Measurements from ENCODE around the gene ZNF827.

The ZNF827 gene

GRCh38 chr4:145868637-145869409 is 69.8 kb downstream of the ZNF827 start:
- in situ Hi-C loops (cut with MboI; ENCODE audit: low sequenced_read_pairs), result no loop called here

GRCh38 chr4:145867406-145867805 is 71.2 kb downstream of the ZNF827 start:
- in situ Hi-C loops (cut with MboI; ENCODE audit: low sequenced_read_pairs), result no loop called here

- in situ Hi-C loops (cut with MboI; ENCODE audit: low sequenced_read_pairs), result no loop called here
These were observed 71.6 kb downstream of the ZNF827 start for GRCh38 chr4:145866991-145867390.

GRCh38 chr4:145865274-145865941 is 73.2 kb downstream of the ZNF827 start:
- in situ Hi-C loops (cut with MboI; ENCODE audit: low sequenced_read_pairs), result no loop called here

- in situ Hi-C loops (cut with MboI; ENCODE audit: low sequenced_read_pairs), result no loop called here
These were observed 75.4 kb downstream of the ZNF827 start for GRCh38 chr4:145863191-145863590.

GRCh38 chr4:145861336-145862318 is 77.0 kb downstream of the ZNF827 start:
- in situ Hi-C loops (cut with MboI; ENCODE audit: low sequenced_read_pairs), result no loop called here

GRCh38 chr4:145860897-145861296 is 77.7 kb downstream of the ZNF827 start:
- in situ Hi-C loops (cut with MboI; ENCODE audit: low sequenced_read_pairs), result no loop called here

GRCh38 chr4:145860446-145860845 is 78.2 kb downstream of the ZNF827 start:
- in situ Hi-C loops (cut with MboI; ENCODE audit: low sequenced_read_pairs), result no loop called here

- in situ Hi-C loops (cut with MboI; ENCODE audit: low sequenced_read_pairs), result no loop called here
These were observed 78.7 kb downstream of the ZNF827 start for GRCh38 chr4:145859926-145860325.

- in situ Hi-C loops (cut with MboI; ENCODE audit: low sequenced_read_pairs), result no loop called here
These were observed 79.2 kb downstream of the ZNF827 start for GRCh38 chr4:145859426-145859825.

- in situ Hi-C loops (cut with MboI; ENCODE audit: low sequenced_read_pairs), result no loop called here
These were observed 86.3 kb downstream of the ZNF827 start for GRCh38 chr4:145852256-145852839.

- in situ Hi-C loops (cut with MboI; ENCODE audit: low sequenced_read_pairs), result no loop called here
These were observed 87.0 kb downstream of the ZNF827 start for GRCh38 chr4:145851511-145852201.

GRCh38 chr4:145847764-145848163 is 90.9 kb downstream of the ZNF827 start:
- in situ Hi-C loops (cut with MboI; ENCODE audit: low sequenced_read_pairs), result no loop called here

- in situ Hi-C loops (cut with MboI; ENCODE audit: low sequenced_read_pairs), result no loop called here
These were observed 93.5 kb downstream of the ZNF827 start for GRCh38 chr4:145845118-145845517.

GRCh38 chr4:145843639-145844038 is 95.0 kb downstream of the ZNF827 start:
- in situ Hi-C loops (cut with MboI; ENCODE audit: low sequenced_read_pairs), result no loop called here

- in situ Hi-C loops (cut with MboI; ENCODE audit: low sequenced_read_pairs), result no loop called here
These were observed 95.5 kb downstream of the ZNF827 start for GRCh38 chr4:145843148-145843547.

- in situ Hi-C loops (cut with MboI; ENCODE audit: low sequenced_read_pairs), result no loop called here
These were observed 96.3 kb downstream of the ZNF827 start for GRCh38 chr4:145842224-145842887.

- in situ Hi-C loops (cut with MboI; ENCODE audit: low sequenced_read_pairs), result no loop called here
These were observed 97.8 kb downstream of the ZNF827 start for GRCh38 chr4:145840801-145841200.

GRCh38 chr4:145840162-145840768 is 98.4 kb downstream of the ZNF827 start:
- in situ Hi-C loops (cut with MboI; ENCODE audit: low sequenced_read_pairs), result no loop called here

Data from HL-60/S4 treated with phorbol 12-myristate 13-acetate at 8.2 ng/mL for 4 days and 3 days (cell line).